SK-N-SH treated with all-trans-retinoic acid at 6 μM for 48 hours (cell line): ENCODE data around the gene DPYD.

Source experiments
- ARNTL ChIP-seq: fragments of 450-650 bp; formaldehyde crosslinking; IDR thresholded peaks from 2 replicates; pipeline ENCODE4 v1.5.0; 2020; ENCODE audit warnings: low read depth, mild to moderate bottlenecking, moderate library complexity, borderline replicate concordance
- CREB5 ChIP-seq: fragments of 250-450 bp; sonication (Bioruptor Pico); IDR thresholded peaks from 2 replicates; pipeline ENCODE4 v1.5.1; 2020; ENCODE audit warnings: low read depth, mild to moderate bottlenecking, moderate library complexity
- GLIS3 ChIP-seq: fragments of 250-450 bp; sonication (Bioruptor Pico); IDR thresholded peaks from 2 replicates; pipeline ENCODE4 v1.5.0; 2020; ENCODE audit warnings: mild to moderate bottlenecking, moderate library complexity
- ISL1 ChIP-seq: fragments of 250-450 bp; sonication (Bioruptor Pico); IDR thresholded peaks from 2 replicates; pipeline ENCODE4 v2.1.2; 2022; ENCODE audit warnings: mild to moderate bottlenecking, moderate library complexity
- OSR1 ChIP-seq: fragments of 250-450 bp; sonication (Bioruptor Pico); IDR thresholded peaks from 2 replicates; pipeline ENCODE4 v1.8.0; 2022; ENCODE audit warnings: moderate library complexity, mild to moderate bottlenecking, inconsistent platforms
- PPARA ChIP-seq: fragments of 250-450 bp; sonication (Bioruptor Pico); IDR thresholded peaks from 2 replicates; pipeline ENCODE4 v1.5.0; 2020; ENCODE audit warnings: mild to moderate bottlenecking, borderline replicate concordance
- RARB ChIP-seq: fragments of 250-450 bp; sonication (Bioruptor Pico); IDR thresholded peaks from 2 replicates; pipeline ENCODE4 v1.8.0; 2021; ENCODE audit warnings: mild to moderate bottlenecking, moderate library complexity
- TCF4 ChIP-seq: fragments of 250-450 bp; sonication (Bioruptor Pico); IDR thresholded peaks from 2 replicates; pipeline ENCODE4 v1.8.0; 2021; ENCODE audit warnings: mild to moderate bottlenecking, moderate library complexity, borderline replicate concordance
- TOX ChIP-seq: fragments of 250-450 bp; sonication (Bioruptor Pico); IDR thresholded peaks from 2 replicates; pipeline ENCODE4 v1.8.0; 2021; ENCODE audit warnings: mild to moderate bottlenecking, moderate library complexity, borderline replicate concordance
- ZFP3 ChIP-seq: fragments of 250-450 bp; sonication (Bioruptor Pico); IDR thresholded peaks from 2 replicates; pipeline ENCODE4 v1.5.0; 2020; ENCODE audit warnings: mild to moderate bottlenecking, moderate library complexity
- ZFP30 ChIP-seq: fragments of 450-650 bp; formaldehyde crosslinking; IDR thresholded peaks from 2 replicates; pipeline ENCODE4 v1.5.0; 2022; ENCODE audit warnings: mild to moderate bottlenecking, moderate library complexity
- ZNF70 ChIP-seq: fragments of 450-650 bp; formaldehyde crosslinking; IDR thresholded peaks from 2 replicates; pipeline ENCODE4 v1.5.0; 2020; ENCODE audit warnings: mild to moderate bottlenecking, moderate library complexity
- TF ChIP-seq, protein P1 (sequence below): fragments of 250-450 bp; sonication (Bioruptor Pico); IDR thresholded peaks from 2 replicates; pipeline ENCODE4 v1.8.0; 2020; ENCODE audit warnings: mild to moderate bottlenecking, moderate library complexity, borderline replicate concordance

DNA sequence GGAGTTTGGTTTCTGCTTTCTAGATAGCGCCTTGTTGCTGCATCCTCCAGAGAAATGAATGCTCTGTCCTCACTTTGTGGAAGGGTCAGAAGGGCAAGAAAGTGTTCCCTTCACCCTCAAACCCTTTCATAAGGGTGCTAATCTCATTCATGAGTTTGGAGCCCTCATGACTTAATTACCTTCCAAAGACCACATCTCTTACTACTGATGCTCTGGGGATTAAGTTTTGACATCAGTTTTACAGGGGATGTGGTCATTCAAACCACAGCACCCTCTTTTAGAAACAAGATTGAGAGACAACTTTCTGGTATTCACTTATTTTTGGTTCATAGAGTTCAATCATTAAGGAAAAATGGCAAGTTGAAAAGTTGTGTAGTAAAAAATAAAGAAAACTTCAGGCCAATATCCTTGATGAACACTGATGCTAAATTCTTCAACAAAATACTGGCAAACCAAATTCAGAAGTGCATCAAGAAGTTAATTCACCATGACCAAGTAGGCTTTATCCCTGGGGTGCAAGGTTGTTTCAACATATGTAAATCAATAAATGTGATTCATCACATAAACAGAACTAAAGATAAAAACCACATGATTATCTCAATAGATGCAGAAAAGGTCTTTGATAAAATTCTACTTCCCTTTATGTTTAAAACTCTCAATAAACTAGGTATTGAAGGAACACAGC is 757.1 kb downstream of the DPYD start:
- TF ChIP-seq ARNTL (CRISPR knock-in tag) (no peak), OSR1 (no peak), TOX (CRISPR knock-in tag) (no peak), RARB (CRISPR knock-in tag) (no peak), ZFP30 (CRISPR knock-in tag) (no peak), PPARA (no peak), ISL1 (no peak), ZNF70 (no peak), ZFP3 (no peak), TCF4 (CRISPR knock-in tag) (no peak), CREB5 (no peak), GLIS3 (CRISPR knock-in tag) (no peak)
- TF ChIP-seq, protein P1, sequence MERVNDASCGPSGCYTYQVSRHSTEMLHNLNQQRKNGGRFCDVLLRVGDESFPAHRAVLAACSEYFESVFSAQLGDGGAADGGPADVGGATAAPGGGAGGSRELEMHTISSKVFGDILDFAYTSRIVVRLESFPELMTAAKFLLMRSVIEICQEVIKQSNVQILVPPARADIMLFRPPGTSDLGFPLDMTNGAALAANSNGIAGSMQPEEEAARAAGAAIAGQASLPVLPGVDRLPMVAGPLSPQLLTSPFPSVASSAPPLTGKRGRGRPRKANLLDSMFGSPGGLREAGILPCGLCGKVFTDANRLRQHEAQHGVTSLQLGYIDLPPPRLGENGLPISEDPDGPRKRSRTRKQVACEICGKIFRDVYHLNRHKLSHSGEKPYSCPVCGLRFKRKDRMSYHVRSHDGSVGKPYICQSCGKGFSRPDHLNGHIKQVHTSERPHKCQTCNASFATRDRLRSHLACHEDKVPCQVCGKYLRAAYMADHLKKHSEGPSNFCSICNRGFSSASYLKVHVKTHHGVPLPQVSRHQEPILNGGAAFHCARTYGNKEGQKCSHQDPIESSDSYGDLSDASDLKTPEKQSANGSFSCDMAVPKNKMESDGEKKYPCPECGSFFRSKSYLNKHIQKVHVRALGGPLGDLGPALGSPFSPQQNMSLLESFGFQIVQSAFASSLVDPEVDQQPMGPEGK: no peak
